HAP-1 (cell line): ENCODE measurements around the gene KRT82.

Experiments
- DNase-seq, 2 experiments: peaks; one replicate each; pipeline ENCODE4 v3.0.0-alpha.2; 2016 to 2020; ENCODE audit warnings: low spot score in 2 of 2
- H3K27me3 ChIP-seq: fragments of 250-450 bp; sonication (Bioruptor Pico); 2 replicates; pipeline ENCODE4 v1.5.1; 2020; ENCODE audit warnings: low read depth, mild to moderate bottlenecking, moderate library complexity
- H3K36me3 ChIP-seq: fragments of 250-450 bp; sonication (Bioruptor Pico); replicated peaks from 2 replicates; pipeline ENCODE4 v1.5.1; 2020; ENCODE audit warnings: mild to moderate bottlenecking
- H3K4me1 ChIP-seq: fragments of 250-450 bp; sonication (Bioruptor Pico); 2 replicates; pipeline ENCODE4 v1.5.1; 2020; ENCODE audit warnings: mild to moderate bottlenecking
- H3K4me3 ChIP-seq: fragments of 250-450 bp; sonication (Bioruptor Pico); 2 replicates; pipeline ENCODE4 v1.5.1; 2020; ENCODE audit warnings: mild to moderate bottlenecking, moderate library complexity
- H3K9me3 ChIP-seq: fragments of 250-450 bp; sonication (Bioruptor Pico); 2 replicates; pipeline ENCODE4 v1.5.1; 2020; ENCODE audit warnings: mild to moderate bottlenecking, moderate library complexity
- in situ Hi-C: fragments of 300-500 bp; cut with MboI; formaldehyde crosslinking; loops from 3 replicates; pipeline ENCODE4 v1.14.3; 2020; ENCODE audit warnings: low sequenced_read_pairs, inconsistent platforms, mixed read lengths

KRT82 gene

DNA sequence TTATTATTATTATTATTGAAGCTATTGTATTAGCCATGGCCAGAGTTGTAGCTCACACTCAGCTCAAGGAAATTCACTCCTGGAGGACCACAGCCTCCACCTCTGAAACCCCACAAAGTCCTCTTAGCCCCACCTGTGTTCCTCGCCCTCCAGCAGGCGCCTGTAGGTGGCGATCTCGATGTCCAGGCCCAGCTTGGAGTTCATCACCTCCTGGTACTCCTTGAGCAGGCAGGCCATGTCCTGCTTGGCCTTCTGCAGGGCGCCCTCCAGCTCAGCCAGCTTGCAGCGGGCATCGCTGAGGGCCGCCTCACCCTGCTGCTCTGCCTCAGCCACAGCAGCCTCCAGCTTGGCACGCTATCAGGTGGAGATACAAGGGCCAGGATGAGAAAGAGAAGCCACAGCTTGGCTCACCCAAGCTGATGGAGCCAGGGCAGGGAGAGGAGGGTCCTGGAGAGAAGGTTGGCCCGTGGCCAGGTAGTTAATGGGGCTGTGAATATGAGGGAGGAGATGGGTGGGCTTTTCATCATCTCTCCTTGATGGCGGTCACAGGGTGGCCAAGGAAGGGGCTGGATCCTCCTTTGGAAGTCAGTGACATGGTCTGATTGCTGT lies 43.9 kb downstream of the KRT82 start:
- Histone ChIP-seq H3K36me3 (no peaks in the 10 kb centered on the region), H3K27me3 (peaks cover 11% of the 10 kb centered on the region), H3K9me3 (no peaks in the 10 kb centered on the region), H3K4me3 (no peak overlapping the region), H3K4me1 (no peaks in the 10 kb centered on the region)
- in situ Hi-C loops, result loop anchor here (10.0 kb wide), 1 partner anchor 513 kb away; no protein-coding TSS in a partner anchor
- no peak for DNase-seq

DNA sequence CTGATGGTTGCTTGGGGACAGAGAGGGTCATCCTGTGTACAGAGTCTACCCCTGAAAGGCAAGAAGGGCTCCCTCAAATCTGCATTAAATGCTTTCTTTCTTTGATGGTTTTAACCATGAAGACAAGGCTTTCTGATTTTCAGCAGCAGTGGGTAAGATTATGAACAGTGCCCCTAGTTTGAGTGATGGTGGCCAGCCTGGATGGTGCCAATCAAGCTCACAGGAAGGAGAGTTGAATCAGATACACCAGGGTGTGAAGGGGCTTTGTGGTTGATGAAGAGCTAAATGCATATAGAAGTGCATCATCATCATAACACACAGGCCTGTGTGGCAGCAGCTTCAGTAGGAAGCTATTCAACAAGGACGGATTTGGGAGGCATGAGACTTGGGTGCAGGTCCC lies 44.6 kb downstream of the KRT82 start:
- Histone ChIP-seq H3K36me3 (no peaks in the 10 kb centered on the region), H3K4me1 (no peaks in the 10 kb centered on the region), H3K4me3 (no peak overlapping the region), H3K9me3 (no peaks in the 10 kb centered on the region), H3K27me3 (peaks cover 5% of the 10 kb centered on the region; the same call in 1 of the 2 replicates)
- in situ Hi-C loops, result loop anchor here (10.0 kb wide), 1 partner anchor 513 kb away; no protein-coding TSS in a partner anchor
- no peak for DNase-seq

- in situ Hi-C loops, result loop anchor here (10.0 kb wide), 1 partner anchor 514 kb away; no protein-coding TSS in a partner anchor
Observed at GRCh38 chr12:52360663-52361271, 45.4 kb downstream of the KRT82 start.

DNA sequence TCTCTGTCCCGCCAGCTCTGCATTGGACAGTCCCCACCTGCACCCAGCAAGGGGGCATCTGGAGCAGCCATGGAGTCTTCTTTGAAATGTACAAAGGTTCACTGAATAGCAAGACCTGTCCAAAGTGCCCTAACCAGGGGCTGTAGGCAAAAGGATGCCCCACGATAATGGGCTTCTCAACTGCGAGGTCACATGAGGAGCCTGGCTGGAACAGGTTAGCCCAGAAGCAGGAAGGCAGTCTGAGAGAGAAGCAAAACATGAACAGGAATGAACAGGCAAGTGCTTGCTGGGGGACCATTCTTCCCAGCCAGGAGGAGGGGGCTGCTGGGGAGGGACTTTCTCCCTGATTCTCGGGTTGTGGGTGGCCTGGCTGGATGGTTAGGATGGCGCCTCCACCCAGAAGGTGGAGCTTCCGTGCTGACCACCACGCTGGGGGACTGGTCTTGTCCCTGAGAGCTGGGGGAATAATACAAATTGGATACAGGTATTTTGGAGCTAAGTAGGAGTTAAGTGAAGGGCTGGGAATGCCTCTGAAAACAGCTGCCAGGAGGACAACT lies 46.0 kb downstream of the KRT82 start:
- no peak for DNase-seq
- in situ Hi-C loops, result loop anchor here (10.0 kb wide), 1 partner anchor 515 kb away; no protein-coding TSS in a partner anchor
- H3K4me1 ChIP-seq, result no peaks in the 10 kb centered on the region
- no peaks in the 10 kb centered on the region for H3K36me3 ChIP-seq
- H3K9me3 ChIP-seq, result no peaks in the 10 kb centered on the region
- H3K4me3 ChIP-seq, result no peak overlapping the region
- H3K27me3 ChIP-seq, result no peaks in the 10 kb centered on the region

More at GRCh38 chr12:52360663-52361271, 45.4 kb downstream of the KRT82 start:
- Histone ChIP-seq H3K4me3 (no peak overlapping the region), H3K4me1 (no peaks in the 10 kb centered on the region), H3K36me3 (no peaks in the 10 kb centered on the region), H3K27me3 (peaks cover 4% of the 10 kb centered on the region; the same call in 1 of the 2 replicates), H3K9me3 (no peaks in the 10 kb centered on the region)
- DNase-seq, result no peak

DNA sequence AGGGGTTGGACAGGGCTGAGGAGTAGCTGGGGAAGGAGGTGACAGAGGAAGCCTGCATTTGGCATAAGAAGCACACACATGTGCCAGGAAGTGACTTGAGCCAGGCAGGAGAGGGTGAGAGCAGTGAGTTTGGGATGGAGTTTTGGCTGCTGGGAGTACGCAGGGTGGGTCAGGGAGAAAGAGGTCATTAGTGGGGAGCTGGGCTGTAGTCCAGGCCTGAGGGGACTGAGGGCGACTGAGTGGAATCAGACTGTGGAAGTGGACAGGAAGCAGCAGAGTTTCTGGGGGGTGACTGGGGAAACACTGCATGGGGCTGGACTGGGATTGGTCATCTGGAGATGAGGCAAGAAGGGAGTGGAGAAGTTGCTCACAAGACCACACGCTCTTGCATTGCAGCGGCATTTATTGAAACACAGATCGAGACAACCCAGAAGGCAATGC lies 46.5 kb downstream of the KRT82 start:
- Histone ChIP-seq H3K4me1 (no peaks in the 10 kb centered on the region), H3K36me3 (no peaks in the 10 kb centered on the region), H3K9me3 (no peaks in the 10 kb centered on the region), H3K27me3 (no peaks in the 10 kb centered on the region), H3K4me3 (no peak overlapping the region)
- no peak for DNase-seq
- in situ Hi-C loops, result loop anchor here (10.0 kb wide), 1 partner anchor 515 kb away; no protein-coding TSS in a partner anchor

DNA sequence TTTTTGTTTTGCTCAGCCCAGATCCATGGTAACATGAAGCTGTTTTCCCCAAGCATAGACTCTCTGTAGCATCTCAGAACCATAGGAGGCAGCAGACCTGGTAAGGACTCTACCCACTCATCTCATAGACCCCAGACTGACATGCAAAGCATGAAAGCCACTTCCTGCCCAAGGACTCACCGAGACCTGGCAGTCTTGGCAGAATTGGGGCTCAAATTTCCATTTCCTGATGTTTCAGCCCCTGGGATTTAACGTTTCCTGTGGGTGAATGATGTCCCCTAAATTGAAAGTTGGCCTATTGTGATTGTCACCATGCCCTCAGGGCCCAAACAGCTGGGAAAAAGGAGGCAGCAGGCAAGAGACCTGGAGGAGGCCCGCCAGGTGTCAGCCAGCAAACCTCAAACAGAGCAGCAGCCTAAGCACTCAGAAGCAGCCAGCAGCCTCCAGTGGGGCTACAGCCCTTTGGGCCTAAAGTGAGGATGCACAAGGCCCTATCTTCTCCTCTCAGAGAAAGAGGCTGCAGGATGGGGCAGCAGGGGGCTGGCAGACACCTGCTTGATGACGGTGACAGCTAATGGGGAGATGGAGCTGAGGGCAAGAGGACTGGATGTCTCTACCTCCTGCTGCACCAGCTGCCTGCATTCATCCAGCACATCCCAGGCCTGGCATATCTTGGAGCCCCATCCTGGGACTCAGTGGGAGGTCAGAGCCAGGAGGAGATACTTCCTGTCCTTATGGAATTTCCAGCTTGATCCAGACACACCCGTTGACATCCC lies 47.4 kb downstream of the KRT82 start:
- no peaks in the 10 kb centered on the region for H3K4me1 ChIP-seq
- in situ Hi-C loops, result no loop called here
- H3K9me3 ChIP-seq, result no peaks in the 10 kb centered on the region
- H3K4me3 ChIP-seq, result no peak overlapping the region
- H3K36me3 ChIP-seq, result no peaks in the 10 kb centered on the region
- no peak for DNase-seq
- no peaks in the 10 kb centered on the region for H3K27me3 ChIP-seq

DNA sequence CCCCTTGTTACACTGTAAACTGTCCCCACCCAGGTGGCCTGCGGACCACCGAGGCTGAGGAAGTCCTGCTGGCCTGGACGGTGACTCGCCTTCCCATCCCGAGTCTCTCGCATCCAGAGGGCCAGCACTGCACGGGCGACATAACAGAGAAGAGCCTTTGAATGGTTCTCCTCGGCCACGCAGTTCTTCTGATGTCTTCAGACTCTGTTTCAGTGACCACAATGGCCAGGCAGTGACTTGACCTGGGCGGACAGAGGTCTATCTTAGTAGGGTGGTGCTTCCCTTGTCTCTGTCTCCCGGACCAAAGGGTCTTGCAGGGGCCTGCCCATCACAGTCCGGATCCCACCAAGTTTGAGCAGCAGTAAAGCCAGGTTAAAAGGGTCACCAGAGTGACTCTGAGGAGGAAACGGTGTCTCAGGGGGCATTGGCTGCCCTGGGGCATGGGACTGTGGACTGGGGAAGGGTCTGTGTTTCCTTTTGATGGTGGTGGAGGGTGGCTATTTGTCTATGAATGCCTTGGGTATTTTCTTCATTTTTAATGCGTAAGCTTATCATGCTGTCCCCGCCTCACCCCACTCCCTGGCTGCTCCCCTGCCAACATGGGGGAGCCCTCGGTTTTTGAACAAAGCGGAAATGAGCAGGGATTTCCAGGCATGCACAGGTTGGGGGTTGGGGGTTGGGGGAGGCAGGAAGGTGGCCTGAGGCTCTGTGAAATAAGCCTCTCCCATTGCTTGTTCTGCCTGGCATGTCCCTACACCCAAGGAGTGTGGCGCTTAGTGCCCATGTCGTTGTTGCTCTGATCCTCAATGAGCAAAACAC lies 49.2 kb downstream of the KRT82 start:
- Histone ChIP-seq H3K36me3 (no peaks in the 10 kb centered on the region), H3K27me3 (no peaks in the 10 kb centered on the region; the same call in 1 of the 2 replicates), H3K4me3 (no peak overlapping the region), H3K4me1 (no peaks in the 10 kb centered on the region), H3K9me3 (no peaks in the 10 kb centered on the region)
- in situ Hi-C loops, result no loop called here
- no peak for DNase-seq

DNA sequence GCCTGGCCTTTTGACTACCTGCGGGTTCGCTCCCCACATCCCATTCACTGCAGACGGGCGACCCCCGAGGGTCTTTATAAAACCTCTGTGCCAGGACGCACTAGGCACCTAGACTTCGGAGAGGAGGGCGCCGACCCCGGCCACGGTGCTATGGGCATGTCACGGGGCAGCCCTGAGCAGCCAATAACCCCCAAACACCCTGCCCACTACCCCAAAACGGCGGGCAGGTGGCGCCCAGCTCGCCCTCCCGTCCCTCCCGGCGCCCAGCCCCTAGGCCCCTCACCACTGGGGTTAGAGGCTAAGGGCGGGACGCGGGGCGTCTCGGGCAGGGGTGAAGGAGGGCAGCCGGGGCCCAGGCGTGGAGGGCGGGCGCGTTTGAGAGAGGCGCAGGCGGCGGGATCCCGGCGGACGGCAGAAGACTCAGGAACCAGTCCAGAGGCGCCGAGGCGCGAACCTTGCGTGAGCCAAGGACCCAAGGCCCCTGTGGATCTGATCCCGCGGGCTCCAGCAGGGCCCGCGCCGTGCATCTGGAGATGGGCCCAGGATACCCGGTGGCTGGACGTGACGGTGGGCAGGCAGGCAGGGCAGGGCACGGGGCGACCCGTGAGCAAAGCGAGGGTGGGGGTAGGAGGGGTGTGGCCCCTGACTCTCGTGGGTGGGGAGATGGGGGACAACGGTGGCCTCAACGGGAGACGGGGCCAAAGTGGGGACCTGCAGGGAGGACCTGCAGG lies 49.9 kb downstream of the KRT82 start:
- in situ Hi-C loops, result no loop called here
- Histone ChIP-seq H3K4me1 (no peaks in the 10 kb centered on the region), H3K27me3 (no peaks in the 10 kb centered on the region; the same call in 1 of the 2 replicates), H3K4me3 (no peak overlapping the region), H3K36me3 (no peaks in the 10 kb centered on the region), H3K9me3 (no peaks in the 10 kb centered on the region)
- no peak for DNase-seq

DNA sequence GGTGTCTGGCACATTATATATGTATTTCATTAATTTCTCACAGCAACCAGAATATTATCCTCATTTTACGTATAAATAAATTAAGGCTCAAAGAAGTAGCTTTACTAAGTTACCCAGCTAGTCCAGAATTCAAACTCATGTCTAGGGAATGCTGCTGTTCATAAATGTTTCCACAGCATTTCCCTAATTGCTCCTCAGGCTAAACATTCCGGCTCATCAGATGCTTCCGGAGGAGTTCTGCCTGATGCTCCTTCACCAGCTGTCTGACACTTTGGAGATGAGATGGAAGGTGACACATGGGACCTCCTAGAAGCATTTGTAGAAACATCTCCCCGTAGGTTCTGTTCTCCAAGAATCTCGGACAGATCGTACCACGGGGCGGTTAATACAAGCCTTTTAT lies 51.0 kb downstream of the KRT82 start:
- H3K9me3 ChIP-seq, result no peaks in the 10 kb centered on the region
- no peaks in the 10 kb centered on the region for H3K36me3 ChIP-seq
- no peak for DNase-seq
- in situ Hi-C loops, result no loop called here
- no peaks in the 10 kb centered on the region for H3K4me1 ChIP-seq
- H3K27me3 ChIP-seq, result no peaks in the 10 kb centered on the region; the same call in 1 of the 2 replicates
- no peak overlapping the region for H3K4me3 ChIP-seq

GRCh38 chr12:52354200-52354599 lies 51.9 kb downstream of the KRT82 start:
- Histone ChIP-seq H3K4me1 (no peaks in the 10 kb centered on the region), H3K36me3 (no peaks in the 10 kb centered on the region), H3K9me3 (no peaks in the 10 kb centered on the region), H3K27me3 (no peaks in the 10 kb centered on the region; the same call in 1 of the 2 replicates), H3K4me3 (no peak overlapping the region)
- no peak for DNase-seq
- in situ Hi-C loops, result no loop called here

DNA sequence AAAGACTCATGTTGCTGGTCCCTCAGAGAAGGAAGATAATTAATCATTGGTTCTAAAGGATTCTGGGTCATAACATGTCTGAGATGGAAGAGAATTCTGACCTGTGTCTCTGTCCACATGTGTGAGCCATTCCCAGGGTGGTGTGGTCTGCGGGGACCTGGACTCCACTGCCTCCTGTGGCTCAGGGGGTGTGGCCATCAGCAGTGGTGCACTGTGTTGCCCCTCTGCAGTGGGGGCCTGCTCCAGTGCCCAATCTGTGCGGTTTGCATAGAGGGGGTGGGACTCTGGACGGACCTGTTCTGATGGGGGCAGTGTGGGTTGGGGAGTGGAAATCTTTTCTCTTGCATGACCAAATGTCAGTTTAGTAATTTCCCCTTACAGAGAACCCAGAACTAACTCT lies 52.4 kb downstream of the KRT82 start:
- DNase-seq, result no peak
- no peaks in the 10 kb centered on the region for H3K36me3 ChIP-seq
- no peaks in the 10 kb centered on the region; the same call in 1 of the 2 replicates for H3K27me3 ChIP-seq
- no peaks in the 10 kb centered on the region for H3K4me1 ChIP-seq
- in situ Hi-C loops, result no loop called here
- H3K4me3 ChIP-seq, result no peak overlapping the region
- no peaks in the 10 kb centered on the region for H3K9me3 ChIP-seq

DNA sequence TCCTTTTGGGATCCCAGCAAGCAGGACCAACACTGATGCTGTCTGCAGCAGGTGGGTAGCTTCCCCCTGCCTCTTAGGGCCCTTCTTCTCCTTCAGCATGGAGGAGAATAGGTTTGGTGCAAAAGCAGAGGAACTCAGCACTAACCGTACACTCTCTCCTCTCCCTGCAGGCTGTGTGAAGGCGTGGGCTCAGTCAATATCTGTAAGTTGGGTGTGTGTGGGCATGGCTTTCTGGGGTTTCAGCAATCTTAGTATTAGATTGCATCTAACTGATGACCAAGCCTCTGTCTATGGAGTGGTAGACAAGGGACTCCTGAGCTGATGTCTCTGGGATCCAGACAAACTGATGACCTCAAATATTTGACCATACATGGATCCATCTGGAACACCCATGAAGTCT lies 53.2 kb downstream of the KRT82 start:
- no peaks in the 10 kb centered on the region for H3K4me1 ChIP-seq
- no peak for DNase-seq
- no peak overlapping the region for H3K4me3 ChIP-seq
- no peaks in the 10 kb centered on the region for H3K9me3 ChIP-seq
- H3K27me3 ChIP-seq, result no peaks in the 10 kb centered on the region; the same call in 1 of the 2 replicates
- no peaks in the 10 kb centered on the region for H3K36me3 ChIP-seq
- in situ Hi-C loops, result no loop called here
